NCI-H1436 treated with DMSO at 0.1 percent for 48 hours (cell line): Measurements from ENCODE around the gene SLC7A4.
"Not testable (repeated sequence)": the region's sequence is repeated elsewhere in the genome, so short reads cannot be mapped to it uniquely, and the experiment has no call there.

Experiments
- DNase-seq: peaks from one replicate; lab custom pipeline; 2025; lab: John Stamatoyannopoulos, UW

Gene SLC7A4

GRCh38 chr22:21041937-21042336, 9.6 kb upstream of the SLC7A4 start:
- no peak for DNase-seq

DNA sequence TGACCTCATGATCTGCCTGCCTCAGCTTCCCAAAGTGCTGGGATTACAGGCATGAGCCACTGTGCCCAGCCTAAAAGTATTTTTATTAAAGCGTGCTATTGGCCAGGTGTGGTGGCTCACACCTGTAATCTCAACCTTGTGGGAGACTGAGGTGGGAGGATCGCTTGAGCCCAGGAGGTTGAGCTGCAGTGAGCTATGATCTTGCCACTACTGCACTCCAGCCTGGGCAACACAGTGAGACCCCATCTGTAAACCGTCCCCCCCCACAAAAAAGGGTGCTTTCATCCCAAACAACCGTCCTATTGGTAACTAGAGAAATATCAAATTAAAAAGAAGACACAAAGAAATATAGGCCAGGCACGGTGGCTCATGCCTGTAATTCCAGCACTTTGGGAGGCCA, 6.8 kb upstream of the SLC7A4 start:
- not testable (repeated sequence) for DNase-seq

GRCh38 chr22:21038405-21038804, 6.0 kb upstream of the SLC7A4 start:
- DNase-seq: no peak

GRCh38 chr22:21034989-21035388, 2.6 kb upstream of the SLC7A4 start:
- no peak for DNase-seq

- DNase-seq: no peak
Observed at GRCh38 chr22:21033895-21034294, 1.5 kb upstream of the SLC7A4 start.

DNA sequence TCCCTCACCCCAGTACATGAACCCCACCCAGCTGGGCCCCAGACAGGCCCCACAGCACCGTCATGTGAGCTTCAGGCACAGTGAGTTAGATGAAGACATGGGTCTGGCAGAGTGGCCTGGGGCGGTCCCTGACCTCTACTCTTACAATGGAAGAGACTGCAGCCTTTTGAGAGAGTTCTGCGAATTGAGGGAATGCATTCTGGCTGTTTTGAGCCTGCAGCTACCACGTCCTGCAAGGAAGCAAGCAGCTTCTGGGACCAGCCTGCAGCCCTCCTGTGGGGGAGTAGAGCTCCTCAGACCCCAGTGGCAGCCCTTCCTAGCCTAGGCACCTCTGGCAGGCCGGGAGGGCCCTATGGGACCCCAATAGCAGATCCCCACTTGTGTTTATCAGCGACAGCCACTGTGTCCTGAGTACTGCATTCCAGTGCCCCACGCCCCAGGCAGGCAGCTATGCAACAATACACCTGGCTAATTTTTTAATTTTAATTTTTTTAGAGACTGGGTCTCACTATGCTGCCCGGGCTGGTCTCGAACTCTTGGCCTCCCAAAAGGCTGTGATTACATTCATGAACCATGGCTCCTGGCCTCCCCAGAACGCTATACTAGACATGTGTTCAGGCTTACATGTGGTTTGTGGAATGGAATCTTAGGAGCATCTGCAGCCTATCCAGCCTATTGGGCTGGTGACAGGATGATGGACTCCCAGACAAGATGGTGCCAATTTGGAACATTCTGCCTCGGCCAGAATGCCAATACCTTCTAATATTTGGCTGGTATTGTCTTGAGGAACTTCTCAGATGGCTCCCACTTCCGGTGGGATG, 717 bp upstream of the SLC7A4 start:
- no peak for DNase-seq

DNA sequence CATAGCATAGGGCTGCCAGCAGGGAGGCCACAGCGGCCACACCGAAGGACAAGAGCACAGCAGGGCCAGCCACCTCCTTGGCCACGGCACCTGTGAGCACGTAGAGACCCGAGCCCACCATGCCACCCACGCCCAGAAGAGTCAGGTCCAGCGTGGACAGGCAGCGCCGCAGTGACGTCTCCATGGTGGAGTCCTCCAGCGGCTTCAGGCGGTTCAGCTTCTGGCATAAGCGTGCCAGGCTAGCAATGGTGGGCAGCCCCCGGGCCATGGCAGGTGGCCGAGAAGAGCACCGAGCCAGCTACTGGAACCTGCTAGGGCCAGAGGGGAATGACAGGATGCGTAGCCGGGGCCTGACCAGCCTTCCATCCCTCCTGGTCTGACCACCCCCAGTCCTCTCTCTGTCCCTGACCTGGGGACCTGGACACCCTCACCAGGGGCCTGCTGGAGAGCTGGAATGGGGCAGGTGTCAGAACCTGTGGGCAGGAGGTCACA, 770 bp downstream of the SLC7A4 start:
- DNase-seq: no peak

DNA sequence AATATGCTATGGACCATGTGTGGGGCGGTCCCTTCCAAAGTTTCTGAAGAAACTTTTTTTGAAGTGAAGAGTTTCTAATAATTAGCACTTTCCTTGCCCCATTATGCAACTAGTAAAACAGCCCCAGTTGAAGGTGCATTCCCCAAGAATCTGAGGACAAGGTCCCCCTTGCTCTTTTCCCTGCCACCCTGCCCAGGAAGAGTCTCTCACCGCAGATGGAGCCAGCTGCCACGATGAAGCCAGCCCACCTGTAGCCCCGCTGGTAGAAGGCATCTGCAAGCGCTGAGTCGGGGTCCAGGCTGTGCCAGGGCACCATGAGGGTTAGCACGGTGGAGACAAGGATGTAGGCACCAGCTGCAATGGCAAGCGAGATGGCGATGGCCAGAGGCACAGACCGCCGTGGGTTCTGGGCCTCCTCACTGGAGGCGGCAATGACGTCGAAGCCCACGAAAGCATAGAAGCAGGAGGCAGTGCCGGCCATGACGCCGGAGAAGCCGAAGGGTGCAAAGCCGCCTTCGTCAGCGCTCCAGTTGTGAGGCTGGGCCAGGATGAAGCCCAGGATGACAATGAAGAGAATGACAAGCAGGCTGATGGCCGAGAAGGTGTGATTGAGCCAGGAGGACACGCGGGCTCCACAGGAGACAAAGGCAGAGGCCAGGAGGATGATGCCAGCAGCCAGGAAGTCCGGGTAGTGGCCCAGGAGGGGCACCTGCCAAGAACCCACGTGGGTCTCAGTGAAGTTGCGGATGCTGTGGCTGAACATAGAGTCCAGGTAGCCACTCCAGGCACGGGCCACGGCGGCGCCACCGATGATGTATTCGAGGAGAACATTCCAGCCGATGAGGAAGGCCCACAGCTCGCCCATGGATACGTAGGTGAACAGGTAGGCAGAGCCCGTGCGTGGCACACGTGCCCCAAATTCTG, 1.5 kb downstream of the SLC7A4 start:
- no peak for DNase-seq

DNA sequence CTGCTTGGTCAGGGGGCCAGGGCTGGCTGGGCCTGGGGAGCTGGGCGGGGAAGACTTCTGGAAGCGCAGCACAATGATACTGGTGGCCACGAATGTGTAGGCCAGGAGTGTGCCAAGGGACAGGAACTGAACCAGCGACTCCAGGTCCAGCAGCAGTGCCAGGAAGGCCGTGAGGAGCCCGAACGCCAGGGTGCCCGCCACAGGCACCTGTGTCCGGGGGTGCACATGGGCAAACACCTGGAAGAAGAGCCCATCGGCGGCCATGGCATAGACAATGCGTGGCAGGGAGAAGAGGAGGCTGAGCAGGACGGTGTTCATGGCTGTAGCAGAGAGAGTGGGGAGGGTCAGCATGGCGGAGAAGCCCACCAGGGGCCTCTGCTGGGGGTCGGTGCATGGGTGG, 2.3 kb downstream of the SLC7A4 start:
- no peak for DNase-seq

DNA sequence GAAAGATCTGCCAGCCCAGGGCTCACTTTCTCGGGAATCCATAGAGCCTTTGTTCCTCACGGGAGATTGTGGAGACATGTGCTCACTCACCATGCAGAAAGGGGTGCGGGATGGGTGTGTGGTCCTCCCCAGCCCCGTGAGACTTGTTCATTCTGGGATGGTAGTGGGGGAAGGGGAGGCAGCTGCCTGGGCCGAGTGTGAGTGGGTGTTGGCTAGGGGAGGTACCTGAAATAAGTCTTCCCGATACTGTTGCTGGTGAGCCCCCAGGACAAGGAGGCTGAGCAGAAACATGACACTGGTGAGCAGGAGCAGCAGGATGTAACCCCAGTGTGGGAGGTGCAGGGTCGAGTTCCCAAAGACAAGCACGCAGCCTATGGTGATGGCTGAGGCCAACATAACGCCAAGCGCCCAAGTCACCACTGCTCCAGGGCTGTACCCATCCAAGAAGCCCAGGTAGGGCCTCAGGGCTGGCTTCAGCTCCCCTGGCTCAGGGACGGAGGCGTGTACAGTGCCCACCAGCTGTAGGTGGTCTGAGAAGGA, 2.8 kb downstream of the SLC7A4 start:
- DNase-seq: no peak

- DNase-seq: no peak
Observed at GRCh38 chr22:21028277-21029251, 3.8 kb downstream of the SLC7A4 start.

- no peak for DNase-seq
Observed at GRCh38 chr22:21026783-21027692, 5.3 kb downstream of the SLC7A4 start.

- DNase-seq: no peak
Observed at GRCh38 chr22:21025763-21026755, 6.3 kb downstream of the SLC7A4 start.

GRCh38 chr22:21025266-21025665, 7.1 kb downstream of the SLC7A4 start:
- no peak for DNase-seq

DNA sequence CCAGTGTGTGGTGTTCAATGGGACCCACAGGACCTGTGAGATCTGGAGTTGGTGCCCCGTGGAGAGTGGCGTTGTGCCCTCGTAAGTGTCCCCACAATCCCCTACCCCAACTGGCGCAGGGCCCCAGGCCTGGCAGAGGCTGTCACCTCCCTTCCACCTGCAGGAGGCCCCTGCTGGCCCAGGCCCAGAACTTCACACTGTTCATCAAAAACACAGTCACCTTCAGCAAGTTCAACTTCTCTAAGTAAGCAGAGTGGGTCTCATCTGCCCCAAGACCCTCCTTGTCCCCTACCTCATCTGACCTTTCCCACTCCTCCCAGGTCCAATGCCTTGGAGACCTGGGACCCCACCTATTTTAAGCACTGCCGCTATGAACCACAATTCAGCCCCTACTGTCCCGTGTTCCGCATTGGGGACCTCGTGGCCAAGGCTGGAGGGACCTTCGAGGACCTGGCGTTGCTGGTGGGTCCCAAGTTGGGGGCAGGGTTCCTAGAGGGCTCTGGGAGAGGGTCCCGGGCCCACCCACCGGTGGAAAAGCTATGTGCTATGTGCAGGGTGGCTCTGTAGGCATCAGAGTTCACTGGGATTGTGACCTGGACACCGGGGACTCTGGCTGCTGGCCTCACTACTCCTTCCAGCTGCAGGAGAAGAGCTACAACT, 9.3 kb downstream of the SLC7A4 start:
- DNase-seq: no peak

- DNase-seq: no peak
Observed at GRCh38 chr22:21022507-21022906, 9.9 kb downstream of the SLC7A4 start.

- DNase-seq: no peak
Observed at GRCh38 chr22:21020802-21021429, 11.4 kb downstream of the SLC7A4 start.

GRCh38 chr22:21018314-21018713, 14.0 kb downstream of the SLC7A4 start:
- DNase-seq: no peak
